ENCODE measurements around the gene KIF5C. TPM values are rescaled to one million over a fixed set of nuclear protein-coding genes. Genes with fewer than 3 reads are reported as not detected.

The KIF5C gene
- total RNA-seq, 1 donor from 2014 or later = 0.49 TPM

- H3K4me3 ChIP-seq = no peak overlapping the region
- no peak for TF ChIP-seq CTCF (IDR thresholded peaks at IDR 0.05)
- intact Hi-C loops (cut with DNase I) = no loop called here
- ATAC-seq (no peak), DNase-seq (no peak)
- no peak overlapping the region for H3K27ac ChIP-seq
- H3K9me3 ChIP-seq = no peaks in the 10 kb centered on the region
- no peaks in the 10 kb centered on the region for H3K4me1 ChIP-seq
- H3K27me3 ChIP-seq = no peaks in the 10 kb centered on the region
- no peaks in the 10 kb centered on the region for H3K36me3 ChIP-seq
Observed at GRCh38 chr2:148918554-148918953, 43.5 kb downstream of the KIF5C start.

- no peak for TF ChIP-seq CTCF (IDR thresholded peaks at IDR 0.05)
- intact Hi-C loops (cut with DNase I) = no loop called here
Observed at GRCh38 chr2:148920559-148920958, 45.5 kb downstream of the KIF5C start.

GRCh38 chr2:148922062-148922461 is 47.0 kb downstream of the KIF5C start:
- Histone ChIP-seq H3K4me1 (no peaks in the 10 kb centered on the region), H3K27ac (no peak overlapping the region), H3K36me3 (no peaks in the 10 kb centered on the region), H3K4me3 (no peak overlapping the region), H3K9me3 (no peaks in the 10 kb centered on the region), H3K27me3 (no peaks in the 10 kb centered on the region)
- intact Hi-C loops (cut with DNase I) = no loop called here
- ATAC-seq = no peak
- no peak for DNase-seq
- TF ChIP-seq CTCF (IDR thresholded peaks at IDR 0.05) = no peak

More at GRCh38 chr2:148920559-148920958, 45.5 kb downstream of the KIF5C start:
- Histone ChIP-seq H3K36me3 (no peaks in the 10 kb centered on the region), H3K27ac (no peak overlapping the region), H3K4me3 (no peak overlapping the region), H3K27me3 (no peaks in the 10 kb centered on the region), H3K4me1 (no peaks in the 10 kb centered on the region), H3K9me3 (no peaks in the 10 kb centered on the region)
- DNase-seq (no peak), ATAC-seq (no peak)

GRCh38 chr2:148922776-148923475 is 47.9 kb downstream of the KIF5C start:
- DNase-seq = no peak
- Histone ChIP-seq H3K4me1 (no peaks in the 10 kb centered on the region), H3K9me3 (no peaks in the 10 kb centered on the region), H3K36me3 (no peaks in the 10 kb centered on the region), H3K27me3 (no peaks in the 10 kb centered on the region), H3K4me3 (no peak overlapping the region), H3K27ac (no peak overlapping the region)
- TF ChIP-seq CTCF (IDR thresholded peaks at IDR 0.05) = no peak
- ATAC-seq = no peak
- intact Hi-C loops (cut with DNase I) = no loop called here

GRCh38 chr2:148924514-148925178 is 49.6 kb downstream of the KIF5C start:
- Histone ChIP-seq H3K36me3 (no peaks in the 10 kb centered on the region), H3K4me3 (no peak overlapping the region), H3K9me3 (no peaks in the 10 kb centered on the region), H3K4me1 (no peaks in the 10 kb centered on the region), H3K27ac (no peak overlapping the region), H3K27me3 (no peaks in the 10 kb centered on the region)
- ATAC-seq = no peak
- DNase-seq = no peak
- intact Hi-C loops (cut with DNase I) = no loop called here
- TF ChIP-seq CTCF (IDR thresholded peaks at IDR 0.05) = no peak
